HUES48 (cell line): ENCODE results near the gene MOB1A.
"Not testable (repeated sequence)": the region's sequence is repeated elsewhere in the genome, so short reads cannot be mapped to it uniquely, and the experiment has no call there.

Experiments used
- H3K27ac ChIP-seq: one replicate; pipeline ENCODE4 v1.7.0; 2013; ENCODE audit warnings: low read depth, low read length, inconsistent platforms
- H3K27me3 ChIP-seq: 2 replicates; pipeline ENCODE4 v1.6.1; 2013; ENCODE audit warnings: mild to moderate bottlenecking, low read length; ENCODE audit not compliant: control insufficient read depth, insufficient read depth
- H3K36me3 ChIP-seq: 2 replicates; pipeline ENCODE4 v1.6.1; 2013; ENCODE audit warnings: low read length; ENCODE audit not compliant: control insufficient read depth, insufficient read depth
- H3K4me1 ChIP-seq: 2 replicates; pipeline ENCODE4 v1.6.1; 2013; ENCODE audit warnings: mild to moderate bottlenecking, low read length; ENCODE audit not compliant: control insufficient read depth, insufficient read depth
- H3K4me3 ChIP-seq: 2 replicates; pipeline ENCODE4 v1.5.1; 2013; ENCODE audit warnings: mild to moderate bottlenecking, low read depth, low read length
- H3K9ac ChIP-seq: 2 replicates; pipeline ENCODE4 v1.6.1; 2013; ENCODE audit warnings: mild to moderate bottlenecking, low read depth, low read length, moderate library complexity
- H3K9me3 ChIP-seq: 2 replicates; pipeline ENCODE4 v1.6.1; 2013; ENCODE audit warnings: low read length; ENCODE audit not compliant: control insufficient read depth, insufficient read depth

The MOB1A gene

GRCh38 chr2:74146929-74147726 is 31.6 kb downstream of the MOB1A start:
- Histone ChIP-seq H3K36me3 (peaks cover 22% of the 10 kb centered on the region), H3K4me3 (peak overlapping the region; percentile 98), H3K9ac (peak overlapping the region; percentile 89), H3K27ac (peak overlapping the region; percentile 47), H3K4me1 (peaks cover 12% of the 10 kb centered on the region), H3K27me3 (0 out of 2 replicates have a peak, but pooled peaks cover 2% of the 10 kb centered on the region), H3K9me3 (no peaks in the 10 kb centered on the region)

DNA sequence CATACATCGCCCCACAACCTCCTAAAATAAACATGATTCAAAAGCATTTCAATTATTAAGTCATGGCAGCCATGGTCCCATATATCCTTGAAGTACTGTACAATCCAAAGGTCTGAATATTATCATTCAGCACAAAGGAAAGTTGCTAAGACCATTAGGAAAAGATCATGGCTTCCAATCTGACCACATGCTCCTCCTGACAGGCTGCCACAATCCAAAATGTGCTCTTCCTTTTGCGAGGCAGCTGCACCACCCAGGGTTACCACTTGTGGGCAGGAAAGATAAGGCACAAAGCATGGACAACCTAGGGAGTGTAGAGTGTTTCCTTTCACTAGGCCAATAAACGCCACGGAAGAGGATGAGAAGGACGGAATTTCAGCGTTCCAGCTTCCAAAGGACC is 36.3 kb downstream of the MOB1A start:
- Histone ChIP-seq H3K27me3 (no peaks in the 10 kb centered on the region), H3K36me3 (peaks cover 28% of the 10 kb centered on the region)

DNA sequence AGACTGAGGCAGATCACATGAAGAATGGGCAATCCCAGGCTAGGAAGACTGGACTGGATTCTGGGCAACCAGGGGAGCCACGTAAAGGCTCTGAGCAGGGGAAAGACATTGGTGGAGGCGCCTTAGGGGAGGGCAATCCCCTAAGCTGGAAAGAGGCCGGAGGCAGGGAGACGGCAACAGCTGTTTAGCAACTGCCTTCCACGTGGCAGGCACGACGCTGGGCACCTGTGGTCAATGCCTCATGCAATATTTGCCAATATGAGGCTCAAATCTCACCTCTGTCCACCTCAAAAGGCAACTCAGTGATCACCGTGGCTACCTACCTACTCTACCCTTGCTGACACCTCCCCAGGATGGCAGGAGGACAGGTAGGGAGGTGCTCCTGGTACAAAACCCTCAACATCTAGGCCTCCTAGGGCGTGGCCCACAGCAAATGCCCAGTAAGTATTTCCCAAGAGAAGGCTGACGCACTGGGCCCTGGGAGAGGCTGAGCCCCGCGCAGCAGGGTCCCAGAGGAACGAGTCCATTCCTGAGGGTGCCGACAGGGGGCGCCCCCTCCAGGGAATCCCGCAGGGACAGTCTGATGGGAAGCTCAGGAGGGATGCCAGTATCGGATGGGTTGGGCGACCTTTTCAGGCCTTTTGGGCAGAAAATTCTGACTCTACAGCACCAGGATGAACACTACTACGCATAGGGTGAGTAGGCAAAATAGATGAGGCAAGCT is 39.9 kb downstream of the MOB1A start:
- no peaks in the 10 kb centered on the region for H3K4me1 ChIP-seq
- no peak overlapping the region for H3K27ac ChIP-seq
- no peaks in the 10 kb centered on the region for H3K27me3 ChIP-seq
- peaks cover 42% of the 10 kb centered on the region for H3K36me3 ChIP-seq
- H3K9ac ChIP-seq: no peak overlapping the region
- no peak overlapping the region for H3K4me3 ChIP-seq
- no peaks in the 10 kb centered on the region for H3K9me3 ChIP-seq

More for the DNA sequence above, 36.3 kb downstream of the MOB1A start:
- H3K9me3 ChIP-seq: no peaks in the 10 kb centered on the region
- peaks cover 4% of the 10 kb centered on the region; the same call in 1 of the 2 replicates for H3K4me1 ChIP-seq
- no peak overlapping the region for H3K4me3 ChIP-seq
- no peak overlapping the region for H3K9ac ChIP-seq
- H3K27ac ChIP-seq: no peak overlapping the region

DNA sequence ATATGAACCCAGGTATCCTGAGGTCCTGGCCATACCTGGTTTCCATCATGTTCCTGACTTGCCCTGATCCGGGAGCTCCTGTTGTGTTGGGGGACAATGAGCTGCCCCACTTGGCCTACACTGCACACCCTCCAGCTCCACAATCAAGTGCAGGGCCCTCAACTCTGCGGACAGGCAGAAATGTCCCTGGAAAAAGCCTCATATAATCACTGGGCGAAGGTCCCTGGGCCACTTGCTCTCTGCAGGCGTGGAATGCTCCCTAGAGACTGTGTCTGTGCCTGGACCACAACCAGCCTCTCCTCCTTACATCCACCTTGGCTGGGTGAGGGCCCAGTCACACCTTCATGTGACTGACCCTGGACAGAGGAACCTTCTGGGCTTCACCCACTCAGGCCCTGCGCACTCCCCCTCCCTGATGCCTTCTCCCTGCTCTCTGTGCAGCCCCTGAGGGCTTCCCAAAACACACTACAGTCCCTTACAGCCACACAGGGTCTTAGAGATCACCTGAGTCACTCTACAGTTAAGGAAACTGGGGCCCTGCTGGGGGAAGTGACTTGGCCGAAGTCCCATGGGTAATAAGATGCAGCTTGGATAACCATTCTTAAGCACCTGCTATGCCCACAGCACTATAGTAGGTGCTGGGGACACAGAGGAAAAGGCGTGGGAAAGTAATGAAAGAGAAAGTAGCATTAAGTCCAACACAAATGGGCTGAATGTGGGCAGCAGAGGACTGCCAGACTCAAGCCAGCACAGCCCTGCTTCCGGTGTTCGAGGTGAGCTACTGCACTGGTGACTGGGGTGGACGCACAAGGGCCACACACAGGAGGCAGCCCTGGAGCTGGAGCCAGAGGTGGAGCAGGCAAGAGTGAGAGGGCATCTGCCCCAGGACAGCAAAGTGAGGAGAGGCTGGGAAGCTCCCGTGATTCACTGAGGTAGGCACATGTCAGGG is 40.8 kb downstream of the MOB1A start:
- no peak overlapping the region for H3K27ac ChIP-seq
- no peak overlapping the region for H3K9ac ChIP-seq
- peaks cover 42% of the 10 kb centered on the region for H3K36me3 ChIP-seq
- H3K9me3 ChIP-seq: no peaks in the 10 kb centered on the region
- no peaks in the 10 kb centered on the region for H3K27me3 ChIP-seq
- H3K4me1 ChIP-seq: no peaks in the 10 kb centered on the region
- H3K4me3 ChIP-seq: no peak overlapping the region

DNA sequence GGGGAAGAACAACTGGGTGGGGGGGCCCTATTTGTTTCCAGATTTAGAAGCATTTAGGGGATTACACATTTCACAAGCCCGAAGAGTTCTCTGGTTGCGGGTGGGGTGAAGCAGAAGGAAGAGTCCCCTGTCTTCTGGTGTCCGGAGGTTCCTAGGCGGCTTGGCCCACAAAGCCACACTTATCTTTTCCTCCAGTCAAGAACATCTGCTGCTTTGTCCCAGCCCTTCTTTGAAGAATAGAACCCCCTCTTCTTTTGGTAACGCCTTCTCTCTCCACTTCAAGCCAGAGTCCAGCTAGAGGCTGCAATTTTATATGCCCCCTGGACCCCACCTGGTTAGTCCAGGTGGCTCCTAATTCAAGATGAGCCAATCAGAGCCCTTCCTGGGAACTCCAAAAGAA is 46.8 kb downstream of the MOB1A start:
- no peaks in the 10 kb centered on the region for H3K9me3 ChIP-seq
- peaks cover 18% of the 10 kb centered on the region for H3K36me3 ChIP-seq
- no peak overlapping the region for H3K4me3 ChIP-seq
- H3K9ac ChIP-seq: no peak overlapping the region
- H3K27me3 ChIP-seq: no peaks in the 10 kb centered on the region
- no peaks in the 10 kb centered on the region for H3K4me1 ChIP-seq
- H3K27ac ChIP-seq: no peak overlapping the region

GRCh38 chr2:74130211-74130995 is 48.3 kb downstream of the MOB1A start:
- Histone ChIP-seq H3K4me3 (no peak overlapping the region), H3K9ac (no peak overlapping the region), H3K9me3 (no peaks in the 10 kb centered on the region), H3K4me1 (no peaks in the 10 kb centered on the region), H3K36me3 (peaks cover 15% of the 10 kb centered on the region), H3K27ac (no peak overlapping the region), H3K27me3 (no peaks in the 10 kb centered on the region)

- H3K27me3 ChIP-seq: no peaks in the 10 kb centered on the region
- H3K4me3 ChIP-seq: no peak overlapping the region
- peaks cover 3% of the 10 kb centered on the region; the same call in 1 of the 2 replicates for H3K9me3 ChIP-seq
- H3K36me3 ChIP-seq: no peaks in the 10 kb centered on the region
- H3K27ac ChIP-seq: no peak overlapping the region
- no peaks in the 10 kb centered on the region for H3K4me1 ChIP-seq
- H3K9ac ChIP-seq: no peak overlapping the region
Observed at GRCh38 chr2:74128206-74128605, 50.5 kb downstream of the MOB1A start.

DNA sequence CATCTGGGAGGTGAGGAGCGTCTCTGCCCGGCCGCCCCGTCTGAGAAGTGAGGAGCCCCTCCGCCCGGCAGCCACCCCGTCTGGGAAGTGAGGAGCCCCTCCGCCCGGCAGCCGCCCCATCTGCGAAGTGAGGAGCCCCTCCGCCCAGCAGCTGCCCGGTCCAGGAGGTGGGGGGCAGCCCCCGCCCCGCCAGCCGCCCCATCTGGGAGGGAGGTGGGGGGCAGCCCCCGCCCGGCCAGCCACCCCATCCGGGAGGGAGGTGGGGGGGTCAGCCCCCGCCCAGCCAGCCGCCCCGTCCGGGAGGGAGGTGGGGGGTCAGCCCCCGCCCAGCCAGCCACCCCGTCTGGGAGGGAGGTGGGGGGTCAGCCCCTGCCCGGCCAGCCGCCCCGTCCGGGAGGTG is 54.7 kb downstream of the MOB1A start:
- H3K27me3 ChIP-seq, H3K4me1 ChIP-seq, H3K36me3 ChIP-seq, H3K9ac ChIP-seq, H3K27ac ChIP-seq, H3K4me3 ChIP-seq: not testable (repeated sequence)
- H3K9me3 ChIP-seq: peaks cover 19% of the 10 kb centered on the region

GRCh38 chr2:74121846-74122245 is 56.8 kb downstream of the MOB1A start:
- not testable (repeated sequence) for H3K27me3 ChIP-seq, H3K4me3 ChIP-seq, H3K9ac ChIP-seq, H3K4me1 ChIP-seq, H3K27ac ChIP-seq, H3K36me3 ChIP-seq
- peaks cover 19% of the 10 kb centered on the region for H3K9me3 ChIP-seq
